Heart left ventricle (tissue), 16 donors: ENCODE measurements around the gene PJVK. TPM values are rescaled to one million over a fixed set of nuclear protein-coding genes. Genes with fewer than 3 reads are reported as not detected.

Source experiments
- ATAC-seq, 4 donors: fragments of 200-7000 bp; cut with Tn5 transposase; one replicate each; pipeline ENCODE4 v1.9.1; 2020 to 2022; ENCODE audit warnings: moderate library complexity in 4 of 4, mild to moderate bottlenecking in 3 of 4, moderate number of reproducible peaks in 1 of 4
- DNase-seq, 5 donors: peaks; one replicate each; pipeline ENCODE4 v3.0.0-alpha.2; 2020
- H3K27ac ChIP-seq, 12 donors: fragments of 200-600 bp; sonication (generic) in 4 of 12; one replicate each; pipeline versions ENCODE4 v1.5.0 to v1.8.0; 2016 to 2022; ENCODE audit warnings: mild to moderate bottlenecking in 2 of 12
- H3K27me3 ChIP-seq, 9 donors: fragments of 200-600 bp; sonication (generic) in 2 of 9; one replicate each; pipeline versions ENCODE4 v1.5.1 to v1.8.0; 2016 to 2022; ENCODE audit warnings: mild to moderate bottlenecking in 3 of 9
- H3K36me3 ChIP-seq, 9 donors: fragments of 200-600 bp; sonication (generic) in 2 of 9; one replicate each; pipeline versions ENCODE4 v1.5.0 to v1.8.0; 2018 to 2022; ENCODE audit warnings: mild to moderate bottlenecking in 2 of 9
- H3K4me1 ChIP-seq, 12 donors: fragments of 200-600 bp; sonication (generic) in 4 of 12; one replicate each; pipeline versions ENCODE4 v1.5.0 to v1.8.0; 2016 to 2022; ENCODE audit warnings: mild to moderate bottlenecking in 3 of 12
- H3K4me3 ChIP-seq, 12 donors: fragments of 200-600 bp; sonication (generic) in 4 of 12; one replicate each; pipeline versions ENCODE4 v1.5.0 to v1.8.0; 2017 to 2022; ENCODE audit warnings: mild to moderate bottlenecking in 9 of 12, moderate library complexity in 4 of 12
- H3K9me3 ChIP-seq, 12 donors: fragments of 200-600 bp; sonication (generic) in 4 of 12; one replicate each; pipeline versions ENCODE4 v1.5.0 to v1.8.0; 2016 to 2022; ENCODE audit warnings: mild to moderate bottlenecking in 1 of 12
- CTCF ChIP-seq, 12 donors: fragments of 200-600 bp; sonication (generic) in 4 of 12; IDR thresholded peaks; one replicate each; pipeline versions ENCODE4 v1.5.0 to v1.8.0; 2018 to 2022; ENCODE audit warnings: antibody characterized with exemption in 12 of 12, mild to moderate bottlenecking in 5 of 12
- POLR2A ChIP-seq, 2 donors: fragments of 450-650 bp; IDR thresholded peaks; one replicate each; pipeline ENCODE4 v1.6.1; 2017; ENCODE audit warnings: antibody characterized with exemption in 2 of 2, mild to moderate bottlenecking in 2 of 2, moderate library complexity in 2 of 2
- WGBS, 4 donors: extraction: QIAGEN DNeasy Blood & Tissue Kit in 2 of 4; methylation state at CpG; one replicate each; pipeline versions ENCODE4 v1.1.5 to v1.1.7; 2013 to 2018; 5-methylcytosine and 5-hydroxymethylcytosine counted together
- intact Hi-C, 10 donors: fragments of 100-400 bp; cut with DNase I; formaldehyde crosslinking; loops; one replicate each; pipeline versions ENCODE4 v1.11.1 to v1.14.2; 2022
- polyA plus RNA-seq, 2 donors: library from polyadenylated mRNA; stranded (reverse); fragments of 200-250 nt; gene quantifications; one replicate each; pipeline ENCODE4 v1.2.3, GENCODE V29; 2013
- total RNA-seq, 9 donors: library from RNA; depleted of rRNA in 2 of 9; stranded (reverse); fragments of >200 nt in 2 of 9; fragmentation: NEBNext Ultra II Directional in 3 of 9; extraction: Animal tissue kit (Norgen Biotek cat#: 25700) in 3 of 9; gene quantifications; one replicate each; pipeline versions ENCODE4 v1.1.0 to v1.2.4, GENCODE V29; 2016 to 2023
- donor health status: ischemic (EF 13 %, LVEDD 7.1; RV severe dilation, severe dysfunction).
- donor health status: healthy with polysubstance abuse.
- donor health status: DM: no; HTN: yes; CAD: no.
- donor health status: DM: no; HTN: no; CAD: no.
- donor health status: ischemic (EF 25% LVEDD 6.9; RV normal size, moderate dysfunction).
- donor health status: ischemic (EF 25% LVEDD 5.7; RV mildly dilated, moderate dysfunction).
- donor health status: healthy.
- donor health status: DM: yes; HTN: yes; CAD: no.
- donor health status: ischemic (EF 35%, LVEDD 5.7; RV mildly dilated, moderate dysfunction).
- donor health status: nonischemic (EF 11% LVEDD 7.7; RV severe dilation, severe dysfunction).
- donor health status: DM: yes; HTN: yes; CAD: no.
- donor health status: PGD.
- donor health status: ischemic (EF 29% LVEDD 5.4; RV normal size, mild dysfunction).
- donor health status: nonischemic (EF 23%, LVEDD 6.1; RV moderate dilation, normal function).

PJVK gene
- total and polyA plus RNA-seq, 11 donors: 0.48 to 1.7 (median 1.3) TPM; not detected in 1

- peaks cover 0 to 14% (median 2%) of the 10 kb centered on the region in 9 donors for H3K36me3 ChIP-seq
- no peaks in the 10 kb centered on the region for H3K27me3 ChIP-seq
- H3K9me3 ChIP-seq: no peaks in the 10 kb centered on the region
- DNase-seq: no peak
- intact Hi-C loops: no loop called here
- WGBS, 4 donors: 76 to 85% (median 81%) methylated on average over 2 of the region's 2 CpGs
- no peak overlapping the region for H3K4me3 ChIP-seq
- ATAC-seq: no peak
- peaks cover 0 to 21% (median 6%) of the 10 kb centered on the region in 12 donors for H3K4me1 ChIP-seq
- no peak overlapping the region for H3K27ac ChIP-seq
- TF ChIP-seq POLR2A (IDR thresholded peaks at IDR 0.05): no peak
- no peak for TF ChIP-seq CTCF (IDR thresholded peaks at IDR 0.05)
These were observed 22.2 kb downstream of the PJVK start for GRCh38 chr2:178473373-178473772.

DNA sequence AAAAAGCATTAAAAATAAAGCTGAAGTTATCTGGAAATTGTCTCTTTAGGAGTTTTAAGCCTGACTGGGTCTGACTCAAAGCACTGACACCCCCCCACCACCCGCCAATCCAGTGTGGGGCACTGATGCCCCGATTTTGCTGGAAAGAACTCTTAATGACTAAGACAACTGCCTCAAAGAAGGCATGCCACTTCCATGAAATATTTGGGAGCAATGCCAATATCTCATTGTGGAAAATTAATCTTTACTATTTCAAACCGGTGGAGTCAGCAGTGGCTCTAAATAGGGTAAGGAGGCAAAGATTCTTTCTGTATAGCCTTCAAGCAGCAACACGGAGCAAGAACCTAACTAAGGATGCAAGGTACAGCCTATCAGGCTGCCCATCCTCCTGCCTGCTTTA is 22.8 kb downstream of the PJVK start:
- ATAC-seq (no peak), DNase-seq (no peak)
- intact Hi-C loops: no loop called here
- TF ChIP-seq CTCF (IDR thresholded peaks at IDR 0.05): no peak
- TF ChIP-seq POLR2A (IDR thresholded peaks at IDR 0.05): no peak
- Histone ChIP-seq H3K27me3 (no peaks in the 10 kb centered on the region), H3K9me3 (no peaks in the 10 kb centered on the region), H3K4me1 (peaks cover 0 to 21% (median 6%) of the 10 kb centered on the region in 12 donors), H3K27ac (no peak overlapping the region), H3K36me3 (peaks cover 0 to 8% (median 2%) of the 10 kb centered on the region in 9 donors), H3K4me3 (no peak overlapping the region)
- WGBS, 4 donors: 50 to 55% (median 54%) methylated on average over 4 of the region's 4 CpGs

- Histone ChIP-seq H3K36me3 (peaks cover 0 to 2% (median 0%) of the 10 kb centered on the region in 9 donors), H3K4me3 (no peak overlapping the region), H3K27me3 (no peaks in the 10 kb centered on the region), H3K4me1 (peaks cover 0 to 26% (median 11%) of the 10 kb centered on the region in 12 donors), H3K9me3 (no peaks in the 10 kb centered on the region), H3K27ac (no peak overlapping the region)
- intact Hi-C loops: no loop called here
- 96 to 97% (median 96%) methylated on average over 5 of the region's 5 CpGs for WGBS, 4 donors
- TF ChIP-seq CTCF (IDR thresholded peaks at IDR 0.05) (no peak), POLR2A (IDR thresholded peaks at IDR 0.05) (no peak)
- DNase-seq (no peak), ATAC-seq (no peak)
These were observed 23.4 kb downstream of the PJVK start for GRCh38 chr2:178474560-178474959.

DNA sequence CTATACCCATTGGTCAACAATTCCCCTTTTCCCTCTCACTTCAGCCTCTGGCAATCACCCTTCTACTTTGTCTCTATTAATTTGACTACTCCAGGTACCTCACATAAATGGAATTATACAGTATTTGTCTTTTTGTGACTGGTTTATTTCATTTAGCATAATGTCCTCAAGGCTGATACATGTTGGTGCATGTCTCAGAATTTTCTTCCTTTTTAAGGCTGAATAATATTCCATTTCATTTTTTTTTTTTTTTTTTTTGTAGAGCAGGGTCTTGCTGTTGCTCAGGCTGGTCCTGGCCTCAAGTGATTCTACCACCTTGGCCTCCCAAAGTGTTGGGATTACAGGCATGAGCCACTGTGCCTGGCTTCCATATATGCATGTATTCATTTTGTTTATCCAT is 25.3 kb downstream of the PJVK start:
- ATAC-seq (no peak), DNase-seq (no peak)
- Histone ChIP-seq H3K27me3 (no peaks in the 10 kb centered on the region), H3K4me1 (peaks cover under 1 to 38% (median 19%) of the 10 kb centered on the region in 12 donors), H3K36me3 (no peaks in the 10 kb centered on the region), H3K4me3 (peak overlapping the region in 1 of 12 donors; percentile 75), H3K9me3 (no peaks in the 10 kb centered on the region), H3K27ac (no peak overlapping the region)
- TF ChIP-seq POLR2A (IDR thresholded peaks at IDR 0.05): no peak
- no peak for TF ChIP-seq CTCF (IDR thresholded peaks at IDR 0.05)
- intact Hi-C loops: no loop called here
